Upper lobe of left lung (tissue), 4 donors: ENCODE data around the gene GIGYF1.

Experiments
- POLR2A ChIP-seq, 4 donors: fragments of 450-650 bp; IDR thresholded peaks; one replicate each; pipeline ENCODE4 v1.5.1; 2016 to 2017; ENCODE audit warnings: antibody characterized with exemption in 4 of 4, mild to moderate bottlenecking in 2 of 4
- TF ChIP-seq, protein P1 (sequence below), 6 experiments: fragments of 450-650 bp in 4 of 6; fragments of 200-600 bp in 2 of 6; sonication (generic) in 2 of 6; IDR thresholded peaks; one replicate each; pipeline ENCODE4 v1.5.1; 2016 to 2019; ENCODE audit warnings: antibody characterized with exemption in 6 of 6

DNA sequence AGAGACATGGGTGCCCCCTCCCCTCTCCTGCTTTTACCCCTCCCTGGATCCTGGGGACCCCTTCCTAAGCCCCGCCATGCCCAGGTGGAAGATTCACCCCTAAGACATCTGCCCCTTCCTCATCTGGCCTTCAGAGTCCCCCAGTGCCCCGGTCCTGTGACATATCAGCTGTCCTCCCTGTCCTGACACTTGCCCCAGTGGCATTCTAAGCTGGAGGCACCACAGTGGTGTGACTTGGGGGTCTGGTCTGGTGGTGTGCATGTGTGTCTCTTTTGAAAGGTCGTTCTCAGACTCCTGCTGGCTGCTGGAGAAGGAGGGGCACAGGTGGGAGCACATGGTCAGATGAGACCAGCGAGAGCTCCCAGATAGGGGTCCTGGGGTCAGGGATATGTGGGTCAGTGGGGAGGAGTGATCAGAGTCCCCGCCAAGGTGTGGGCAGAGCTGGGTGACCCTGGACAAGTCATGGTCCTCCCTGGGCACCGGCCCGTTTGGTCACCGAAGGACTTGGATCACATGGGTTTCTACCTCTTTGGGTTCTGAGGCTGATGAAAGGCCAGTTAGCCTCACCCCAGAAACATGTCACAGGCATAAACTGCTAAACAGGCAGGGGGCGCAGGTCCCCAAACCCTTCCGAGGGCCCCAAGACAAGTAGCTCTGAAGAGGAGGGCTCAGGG, 52.1 kb downstream of the GIGYF1 start:
- TF ChIP-seq, protein P1, sequence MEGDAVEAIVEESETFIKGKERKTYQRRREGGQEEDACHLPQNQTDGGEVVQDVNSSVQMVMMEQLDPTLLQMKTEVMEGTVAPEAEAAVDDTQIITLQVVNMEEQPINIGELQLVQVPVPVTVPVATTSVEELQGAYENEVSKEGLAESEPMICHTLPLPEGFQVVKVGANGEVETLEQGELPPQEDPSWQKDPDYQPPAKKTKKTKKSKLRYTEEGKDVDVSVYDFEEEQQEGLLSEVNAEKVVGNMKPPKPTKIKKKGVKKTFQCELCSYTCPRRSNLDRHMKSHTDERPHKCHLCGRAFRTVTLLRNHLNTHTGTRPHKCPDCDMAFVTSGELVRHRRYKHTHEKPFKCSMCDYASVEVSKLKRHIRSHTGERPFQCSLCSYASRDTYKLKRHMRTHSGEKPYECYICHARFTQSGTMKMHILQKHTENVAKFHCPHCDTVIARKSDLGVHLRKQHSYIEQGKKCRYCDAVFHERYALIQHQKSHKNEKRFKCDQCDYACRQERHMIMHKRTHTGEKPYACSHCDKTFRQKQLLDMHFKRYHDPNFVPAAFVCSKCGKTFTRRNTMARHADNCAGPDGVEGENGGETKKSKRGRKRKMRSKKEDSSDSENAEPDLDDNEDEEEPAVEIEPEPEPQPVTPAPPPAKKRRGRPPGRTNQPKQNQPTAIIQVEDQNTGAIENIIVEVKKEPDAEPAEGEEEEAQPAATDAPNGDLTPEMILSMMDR (IDR thresholded peaks at IDR 0.05) = no peak
- TF ChIP-seq POLR2A (IDR thresholded peaks at IDR 0.05) = no peak
